IMR-90 (cell line): ENCODE results near the gene TRIM5. TPM values are rescaled to one million over a fixed set of nuclear protein-coding genes. Genes with fewer than 3 reads are reported as not detected.

Experiments used
- ATAC-seq: fragments of 200-7000 bp; cut with Tn5 transposase; 2 replicates; pipeline ENCODE4 v1.9.1; 2020; ENCODE audit warnings: low read depth, mild to moderate bottlenecking, moderate library complexity
- BruUV-seq: library from RNA; stranded (reverse); fragments of 400-500 nt; replicated peaks from 2 replicates; lab custom pipeline; 2021; lab: Mats Ljungman, UMichigan
- CTCF ChIA-PET: fragments of 300-600 bp; formaldehyde crosslinking; extraction: SDS; loops from one replicate; lab custom pipeline; 2021; ENCODE audit warnings: antibody characterized with exemption; lab: Yijun Ruan, JAX
- POLR2A ChIA-PET: fragments of 300-600 bp; sonication (Branson Sonifier 250); formaldehyde crosslinking; loops from one replicate; lab custom pipeline; 2022; ENCODE audit warnings: antibody characterized with exemption; ENCODE audit not compliant: unreplicated experiment; lab: Charles Lee
- DNase-seq: peaks from one replicate; pipeline ENCODE4 v3.0.0; 2013
- H2AFZ ChIP-seq: replicated peaks from 2 replicates; pipeline ENCODE3; 2013; ENCODE audit warnings: low read length, mild to moderate bottlenecking; ENCODE audit not compliant: poor library complexity
- H2AK5ac ChIP-seq: 2 replicates; pipeline ENCODE4 v1.6.1; 2013; ENCODE audit warnings: low read depth, low read length, inconsistent platforms
- H2AK9ac ChIP-seq: replicated peaks from 2 replicates; pipeline ENCODE3; 2013; ENCODE audit warnings: mild to moderate bottlenecking, low read depth, low read length, moderate library complexity; ENCODE audit not compliant: poor library complexity
- H2BK120ac ChIP-seq: 2 replicates; pipeline ENCODE4 v1.6.1; 2013; ENCODE audit warnings: low read depth, low read length, inconsistent platforms
- H2BK15ac ChIP-seq: 3 replicates; pipeline ENCODE4 v1.6.1; 2013; ENCODE audit warnings: low read depth, low read length, inconsistent platforms
- H2BK20ac ChIP-seq: 2 replicates; pipeline ENCODE4 v1.6.1; 2013; ENCODE audit warnings: low read depth, mild to moderate bottlenecking, inconsistent platforms, low read length, moderate library complexity
- H2BK5ac ChIP-seq: 2 replicates; pipeline ENCODE4 v1.6.1; 2013; ENCODE audit warnings: mild to moderate bottlenecking, low read depth, low read length, inconsistent platforms; ENCODE audit not compliant: poor library complexity, severe bottlenecking
- H3K14ac ChIP-seq: replicated peaks from 2 replicates; pipeline ENCODE4 v1.6.1; 2013; ENCODE audit warnings: low read depth, low read length, inconsistent platforms
- H3K18ac ChIP-seq: 2 replicates; pipeline ENCODE4 v1.6.1; 2013; ENCODE audit warnings: low read depth, low read length, control low read depth
- H3K23ac ChIP-seq: 2 replicates; pipeline ENCODE4 v1.6.1; 2013; ENCODE audit warnings: low read depth, low read length, inconsistent platforms
- H3K27ac ChIP-seq: 2 replicates; pipeline ENCODE4 v1.5.1; 2013; ENCODE audit warnings: mild to moderate bottlenecking, control low read depth, low read length; ENCODE audit not compliant: insufficient read depth
- H3K27me3 ChIP-seq: 2 replicates; pipeline ENCODE4 v1.6.1; 2013; ENCODE audit warnings: low read length; ENCODE audit not compliant: control insufficient read depth, insufficient read depth
- H3K36me3 ChIP-seq: 2 replicates; pipeline ENCODE4 v1.6.1; 2013; ENCODE audit warnings: low read length, mixed read lengths; ENCODE audit not compliant: control insufficient read depth, insufficient read depth
- H3K4ac ChIP-seq: 2 replicates; pipeline ENCODE4 v1.6.1; 2013; ENCODE audit warnings: low read depth, low read length, inconsistent platforms
- H3K4me1 ChIP-seq: 2 replicates; pipeline ENCODE4 v1.6.1; 2013; ENCODE audit warnings: low read length, mixed read lengths; ENCODE audit not compliant: control insufficient read depth, insufficient read depth
- H3K4me2 ChIP-seq: 2 replicates; pipeline ENCODE4 v1.6.1; 2013; ENCODE audit warnings: low read depth, mild to moderate bottlenecking, control low read depth, low read length, moderate library complexity
- H3K4me3 ChIP-seq: 2 replicates; pipeline ENCODE4 v1.5.1; 2013; ENCODE audit warnings: low read depth, mild to moderate bottlenecking, control low read depth, low read length, moderate library complexity; ENCODE audit not compliant: insufficient read depth
- H3K56ac ChIP-seq: 2 replicates; pipeline ENCODE4 v1.6.1; 2013; ENCODE audit warnings: low read length, inconsistent platforms; ENCODE audit not compliant: insufficient read depth; ENCODE audit errors: extremely low read depth
- H3K79me1 ChIP-seq, 2 experiments: 2 replicates each; pipeline ENCODE4 v1.6.1; 2013; ENCODE audit warnings: low read length in 2 of 2, inconsistent platforms in 1 of 2, low read depth in 1 of 2
- H3K9ac ChIP-seq: 2 replicates; pipeline ENCODE4 v1.6.1; 2013; ENCODE audit warnings: low read depth, low read length, control low read depth
- H3K9me1 ChIP-seq: 2 replicates; pipeline ENCODE4 v1.6.1; 2013; ENCODE audit warnings: low read length, inconsistent platforms; ENCODE audit not compliant: insufficient read depth
- H3K9me3 ChIP-seq: 2 replicates; pipeline ENCODE4 v1.6.1; 2013; ENCODE audit warnings: low read length; ENCODE audit not compliant: control insufficient read depth, insufficient read depth
- H4K20me1 ChIP-seq: 2 replicates; pipeline ENCODE4 v1.6.1; 2013; ENCODE audit warnings: low read length, inconsistent platforms; ENCODE audit not compliant: insufficient read depth
- H4K5ac ChIP-seq: 2 replicates; pipeline ENCODE4 v1.6.1; 2013; ENCODE audit warnings: mild to moderate bottlenecking, low read depth, low read length, control low read depth
- H4K8ac ChIP-seq, 2 experiments: 2 replicates each; pipeline ENCODE4 v1.6.1; 2013; ENCODE audit warnings: low read depth in 2 of 2, low read length in 2 of 2, control low read depth in 1 of 2, inconsistent platforms in 1 of 2
- H4K91ac ChIP-seq: 2 replicates; pipeline ENCODE4 v1.6.1; 2013; ENCODE audit warnings: low read depth, low read length, inconsistent platforms; ENCODE audit not compliant: insufficient read depth
- BHLHE40 ChIP-seq: fragments of 150-350 bp; IDR thresholded peaks from 2 replicates; pipeline ENCODE4 v1.6.1; 2016; ENCODE audit warnings: mild to moderate bottlenecking, low read depth, low read length
- CEBPB ChIP-seq: IDR thresholded peaks from 2 replicates; pipeline ENCODE4 v1.6.1; 2012; ENCODE audit warnings: low read depth, low read length, improper control_type of control experiment
- CHD1 ChIP-seq: IDR thresholded peaks from 2 replicates; pipeline ENCODE4 v1.6.1; 2012; ENCODE audit warnings: low read depth, low read length, improper control_type of control experiment
- FOS ChIP-seq: fragments of 150-350 bp; IDR thresholded peaks from 2 replicates; pipeline ENCODE4 v1.6.1; 2016; ENCODE audit warnings: low read depth, low read length
- MAFK ChIP-seq: IDR thresholded peaks from 2 replicates; pipeline ENCODE4 v1.6.1; 2012; ENCODE audit warnings: low read depth, low read length, improper control_type of control experiment
- MAZ ChIP-seq: IDR thresholded peaks from 2 replicates; pipeline ENCODE4 v1.6.1; 2012; ENCODE audit warnings: low read depth, mild to moderate bottlenecking, low read length, improper control_type of control experiment, moderate library complexity, borderline replicate concordance
- MXI1 ChIP-seq: IDR thresholded peaks from 2 replicates; pipeline ENCODE4 v1.6.1; 2012; ENCODE audit warnings: low read depth, mild to moderate bottlenecking, low read length, moderate library complexity, borderline replicate concordance
- NFE2L2 ChIP-seq: fragments of 150-350 bp; IDR thresholded peaks from 2 replicates; pipeline ENCODE4 v1.6.1; 2016; ENCODE audit warnings: low read depth, mild to moderate bottlenecking, low read length
- POLR2A ChIP-seq: IDR thresholded peaks from 2 replicates; pipeline ENCODE4 v1.6.1; 2012; ENCODE audit warnings: mild to moderate bottlenecking, low read depth, low read length
- RAD21 ChIP-seq: IDR thresholded peaks from 2 replicates; pipeline ENCODE4 v1.6.1; 2012; ENCODE audit warnings: low read length, improper control_type of control experiment
- RCOR1 ChIP-seq: IDR thresholded peaks from 2 replicates; pipeline ENCODE4 v1.6.1; 2012; ENCODE audit warnings: mild to moderate bottlenecking, low read length, improper control_type of control experiment; ENCODE audit not compliant: insufficient replicate concordance
- RFX5 ChIP-seq: IDR thresholded peaks from 2 replicates; pipeline ENCODE4 v1.8.0; 2012; ENCODE audit warnings: low read depth, mild to moderate bottlenecking, low read length, moderate library complexity
- SMC3 ChIP-seq: fragments of 150-350 bp; IDR thresholded peaks from 2 replicates; pipeline ENCODE4 v1.6.1; 2016; ENCODE audit warnings: low read depth, mild to moderate bottlenecking, antibody characterized with exemption, low read length, moderate library complexity
- USF2 ChIP-seq: fragments of 150-350 bp; IDR thresholded peaks from 2 replicates; pipeline ENCODE4 v1.6.1; 2017; ENCODE audit warnings: mild to moderate bottlenecking, antibody characterized with exemption, low read length, low read depth
- WGBS, 2 experiments: methylation state at CpG; one replicate each; pipeline versions ENCODE4 v1.1.5 to v1.1.7; 2013; ENCODE audit warnings: missing lambda C conversion rate in 2 of 2; ENCODE audit not compliant: insufficient read length in 1 of 2; ENCODE audit errors: extremely low coverage in 2 of 2; 5-methylcytosine and 5-hydroxymethylcytosine counted together
- dilution Hi-C: fragments of 300-500 bp; cut with HindIII; formaldehyde crosslinking; loops from one replicate; pipeline ENCODE4 v1.14.3; 2018; ENCODE audit warnings: low sequenced_read_pairs; ENCODE audit not compliant: unreplicated experiment
- in situ Hi-C: fragments of 300-500 bp; cut with MboI; formaldehyde crosslinking; loops from 3 replicates; pipeline ENCODE4 v1.14.3; 2019; ENCODE audit warnings: low sequenced_read_pairs, inconsistent platforms, mixed read lengths
- intact Hi-C: fragments of 100-400 bp; cut with micrococcal nuclease; formaldehyde crosslinking; loops from 2 replicates; pipeline ENCODE4 v1.10.0; 2022
- polyA plus RNA-seq, 3 experiments: library from polyadenylated mRNA; depleted of rRNA; stranded (reverse); fragments of >200 nt; gene quantifications; 2 replicates each; pipeline ENCODE4 v1.2.3, GENCODE V29; 2012; ENCODE audit warnings: low replicate concordance in 1 of 3
- total RNA-seq: library from RNA; depleted of rRNA; stranded (reverse); fragments of >200 nt; gene quantifications from 2 replicates; pipeline ENCODE4 v1.2.3, GENCODE V29; 2012
- TF ChIP-seq, protein P1 (sequence below): fragments of 150-350 bp; IDR thresholded peaks from 2 replicates; pipeline ENCODE4 v1.6.1; 2016; ENCODE audit warnings: low read depth, mild to moderate bottlenecking, low read length, moderate library complexity, borderline replicate concordance
- TF ChIP-seq, protein P2 (sequence below): conservative IDR thresholded peaks from 2 replicates; pipeline ENCODE4 v1.5.1; 2012; ENCODE audit warnings: mild to moderate bottlenecking, low read depth, low read length, improper control_type of control experiment

The TRIM5 gene
- total and polyA plus RNA-seq, 2 of the 4 experiments (the other 2 are of a cell fraction), result 32.6 to 49.1 TPM

GRCh38 chr11:5703741-5704536, 19.1 kb upstream of the TRIM5 start:
- no peak overlapping the region for H4K8ac ChIP-seq
- no CpG with 5 or more reads among the region's 2 CpGs for WGBS, 2 experiments
- no peak overlapping the region for H4K5ac ChIP-seq
- no peak overlapping the region for H3K14ac ChIP-seq
- H4K20me1 ChIP-seq, result no peaks in the 10 kb centered on the region
- no peak overlapping the region for H4K91ac ChIP-seq
- no peak overlapping the region for H3K27ac ChIP-seq
- BruUV-seq, result no TSS peak
- no peak overlapping the region for H3K4me3 ChIP-seq
- H3K9ac ChIP-seq, result no peak overlapping the region
- peaks cover 9% of the 10 kb centered on the region for H3K36me3 ChIP-seq
- no peak overlapping the region for H2BK120ac ChIP-seq
- no peak overlapping the region for H2BK5ac ChIP-seq
- H3K56ac ChIP-seq, result no peak overlapping the region
- in situ Hi-C loops (no loop called here), intact Hi-C loops (no loop called here), dilution Hi-C loops (no loop called here)
- H2BK20ac ChIP-seq, result no peak overlapping the region
- no peaks in the 10 kb centered on the region for H3K27me3 ChIP-seq
- no peak for ATAC-seq
- no peak overlapping the region for H2AK5ac ChIP-seq
- no peak overlapping the region for H2BK15ac ChIP-seq
- H3K79me1 ChIP-seq, result no peaks in the 10 kb centered on the region; a peak in 1 of 4 replicates
- H3K4ac ChIP-seq, result no peak overlapping the region
- H3K4me2 ChIP-seq, result no peak overlapping the region
- H3K23ac ChIP-seq, result no peak overlapping the region
- H3K18ac ChIP-seq, result no peak overlapping the region
- no peak overlapping the region for H2AFZ ChIP-seq
- no peak overlapping the region for H2AK9ac ChIP-seq
- CTCF ChIA-PET, result no interaction called here
- no peaks in the 10 kb centered on the region for H3K9me3 ChIP-seq
- peaks cover 1% of the 10 kb centered on the region; the same call in 1 of the 2 replicates for H3K4me1 ChIP-seq
- POLR2A ChIA-PET, result no interaction called here
- H3K9me1 ChIP-seq, result no peaks in the 10 kb centered on the region
- no peak for DNase-seq
- no peak for TF ChIP-seq NFE2L2
- TF ChIP-seq RFX5, result no peak
- no peak for TF ChIP-seq CEBPB
- TF ChIP-seq CHD1, result no peak
- TF ChIP-seq MAZ, result no peak
- TF ChIP-seq, protein P1, sequence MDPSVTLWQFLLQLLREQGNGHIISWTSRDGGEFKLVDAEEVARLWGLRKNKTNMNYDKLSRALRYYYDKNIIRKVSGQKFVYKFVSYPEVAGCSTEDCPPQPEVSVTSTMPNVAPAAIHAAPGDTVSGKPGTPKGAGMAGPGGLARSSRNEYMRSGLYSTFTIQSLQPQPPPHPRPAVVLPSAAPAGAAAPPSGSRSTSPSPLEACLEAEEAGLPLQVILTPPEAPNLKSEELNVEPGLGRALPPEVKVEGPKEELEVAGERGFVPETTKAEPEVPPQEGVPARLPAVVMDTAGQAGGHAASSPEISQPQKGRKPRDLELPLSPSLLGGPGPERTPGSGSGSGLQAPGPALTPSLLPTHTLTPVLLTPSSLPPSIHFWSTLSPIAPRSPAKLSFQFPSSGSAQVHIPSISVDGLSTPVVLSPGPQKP, result no peak
- no peak for TF ChIP-seq RCOR1
- no peak for TF ChIP-seq POLR2A
- TF ChIP-seq, protein P2, sequence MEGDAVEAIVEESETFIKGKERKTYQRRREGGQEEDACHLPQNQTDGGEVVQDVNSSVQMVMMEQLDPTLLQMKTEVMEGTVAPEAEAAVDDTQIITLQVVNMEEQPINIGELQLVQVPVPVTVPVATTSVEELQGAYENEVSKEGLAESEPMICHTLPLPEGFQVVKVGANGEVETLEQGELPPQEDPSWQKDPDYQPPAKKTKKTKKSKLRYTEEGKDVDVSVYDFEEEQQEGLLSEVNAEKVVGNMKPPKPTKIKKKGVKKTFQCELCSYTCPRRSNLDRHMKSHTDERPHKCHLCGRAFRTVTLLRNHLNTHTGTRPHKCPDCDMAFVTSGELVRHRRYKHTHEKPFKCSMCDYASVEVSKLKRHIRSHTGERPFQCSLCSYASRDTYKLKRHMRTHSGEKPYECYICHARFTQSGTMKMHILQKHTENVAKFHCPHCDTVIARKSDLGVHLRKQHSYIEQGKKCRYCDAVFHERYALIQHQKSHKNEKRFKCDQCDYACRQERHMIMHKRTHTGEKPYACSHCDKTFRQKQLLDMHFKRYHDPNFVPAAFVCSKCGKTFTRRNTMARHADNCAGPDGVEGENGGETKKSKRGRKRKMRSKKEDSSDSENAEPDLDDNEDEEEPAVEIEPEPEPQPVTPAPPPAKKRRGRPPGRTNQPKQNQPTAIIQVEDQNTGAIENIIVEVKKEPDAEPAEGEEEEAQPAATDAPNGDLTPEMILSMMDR, result no peak
- TF ChIP-seq BHLHE40, result no peak
- TF ChIP-seq USF2, result no peak
- TF ChIP-seq SMC3, result no peak
- TF ChIP-seq MXI1, result no peak
- no peak for TF ChIP-seq FOS
- no peak for TF ChIP-seq MAFK
- no peak for TF ChIP-seq RAD21
